Keratinocyte (primary cell): ENCODE results near the gene GAN. TPM values are rescaled to one million over a fixed set of nuclear protein-coding genes. Genes with fewer than 3 reads are reported as not detected.

Experiments
- DNase-seq: peaks from one replicate; pipeline ENCODE4 v3.0.0-alpha.2; 2011; ENCODE audit warnings: low read depth, missing footprints, low spot score
- FAIRE-seq: peaks from 2 replicates; lab custom pipeline; 2011; peaks lifted over from hg19 to GRCh38; lab: Jason Lieb, UNC
- H2AFZ ChIP-seq: 2 replicates; pipeline ENCODE4 v1.6.0; 2012; ENCODE audit warnings: low read length, control low read depth, inconsistent platforms; ENCODE audit not compliant: control insufficient read depth
- H3K27ac ChIP-seq: 2 replicates; pipeline ENCODE4 v1.5.1; 2011; ENCODE audit warnings: low read length; ENCODE audit not compliant: control insufficient read depth, insufficient read depth
- H3K27me3 ChIP-seq: 3 replicates; pipeline ENCODE4 v1.6.0; 2011; ENCODE audit warnings: low read length; ENCODE audit not compliant: control insufficient read depth, insufficient read depth; ENCODE audit errors: extremely low read depth
- H3K36me3 ChIP-seq, 2 experiments: 2 replicates in 1 of 2; 3 replicates in 1 of 2; pipeline ENCODE4 v1.5.1; 2011; ENCODE audit warnings: low read length in 2 of 2, mild to moderate bottlenecking in 1 of 2; ENCODE audit not compliant: control insufficient read depth in 2 of 2, insufficient read depth in 2 of 2; ENCODE audit errors: extremely low read depth in 1 of 2
- H3K4me1 ChIP-seq: 3 replicates; pipeline ENCODE4 v1.5.1; 2011; ENCODE audit warnings: low read length; ENCODE audit not compliant: control insufficient read depth, insufficient read depth; ENCODE audit errors: extremely low read depth
- H3K4me2 ChIP-seq: 3 replicates; pipeline ENCODE4 v1.6.0; 2011; ENCODE audit warnings: low read depth, low read length; ENCODE audit not compliant: control insufficient read depth, insufficient read depth; ENCODE audit errors: extremely low read depth
- H3K4me3 ChIP-seq, 3 experiments: fragments of 200-600 bp in 1 of 3; sonication (generic) in 1 of 3; 2 replicates in 2 of 3; 3 replicates in 1 of 3; pipeline ENCODE4 v1.5.1; 2011 to 2016; ENCODE audit warnings: low read length in 3 of 3, mild to moderate bottlenecking in 3 of 3, control low read depth in 2 of 3, inconsistent platforms in 1 of 3, low read depth in 1 of 3, mixed read lengths in 1 of 3, mixed run types in 1 of 3, moderate library complexity in 1 of 3; ENCODE audit not compliant: control insufficient read depth in 2 of 3, insufficient read depth in 2 of 3; ENCODE audit errors: extremely low read depth in 1 of 3
- H3K79me2 ChIP-seq: 2 replicates; pipeline ENCODE4 v1.6.0; 2012; ENCODE audit warnings: low read length; ENCODE audit not compliant: control insufficient read depth, insufficient read depth
- H3K9ac ChIP-seq: 3 replicates; pipeline ENCODE4 v1.6.0; 2011; ENCODE audit warnings: low read length; ENCODE audit not compliant: control insufficient read depth, insufficient read depth; ENCODE audit errors: extremely low read depth
- H3K9me1 ChIP-seq: 3 replicates; pipeline ENCODE4 v1.6.0; 2011; ENCODE audit warnings: low read length; ENCODE audit not compliant: control insufficient read depth, insufficient read depth; ENCODE audit errors: extremely low read depth
- H3K9me3 ChIP-seq: 2 replicates; pipeline ENCODE4 v1.5.1; 2012; ENCODE audit warnings: low read depth, low read length; ENCODE audit not compliant: control insufficient read depth
- H4K20me1 ChIP-seq: 3 replicates; pipeline ENCODE4 v1.6.0; 2011; ENCODE audit warnings: low read length; ENCODE audit not compliant: control insufficient read depth, insufficient read depth; ENCODE audit errors: extremely low read depth
- EZH2 ChIP-seq: IDR thresholded peaks from one replicate; pipeline ENCODE4 v1.6.1; 2012; ENCODE audit warnings: inconsistent platforms, mild to moderate bottlenecking, low read length, moderate library complexity
- dilution Hi-C: fragments of 300-500 bp; cut with MboI; formaldehyde crosslinking; loops from one replicate; pipeline ENCODE4 v1.7.0; 2020; ENCODE audit warnings: low sequenced_read_pairs; ENCODE audit not compliant: extremely low pct_ligation_motif_present
- polyA plus RNA-seq, 5 experiments: library from polyadenylated mRNA; depleted of rRNA in 3 of 5; stranded (reverse) in 3 of 5; stranded (forward) in 1 of 5; unstranded in 1 of 5; fragments of >200 nt; gene quantifications; 1 replicate in 1 of 5; 2 replicates in 3 of 5; 3 replicates in 1 of 5; pipeline versions ENCODE4 v1.2.1 to v1.2.3, GENCODE V29; 2011 to 2012; ENCODE audit warnings: missing spikeins in 2 of 5, low read depth in 1 of 5, low replicate concordance in 1 of 5
- TF ChIP-seq, protein P1 (sequence below), 3 experiments: IDR thresholded peaks in 1 of 3; conservative IDR thresholded peaks in 1 of 3; optimal IDR thresholded peaks in 1 of 3; 2 replicates in 2 of 3; 3 replicates in 1 of 3; pipeline versions ENCODE3 to v1.5.1; 2011; ENCODE audit warnings: low read length in 3 of 3, mild to moderate bottlenecking in 3 of 3, moderate library complexity in 2 of 3, control low read depth in 1 of 3, inconsistent platforms in 1 of 3; ENCODE audit not compliant: insufficient read depth in 2 of 3; ENCODE audit errors: extremely low read depth in 1 of 3

Gene GAN
- polyA plus RNA-seq, 1 donor (not counting 4 experiments of a cell fraction or from before 2014, with no cell fraction given): 6.5 TPM

- Histone ChIP-seq H3K4me3 (no peak overlapping the region), H3K4me1 (peaks cover 32% of the 10 kb centered on the region), H2AFZ (no peak overlapping the region)
Measured at GRCh38 chr16:81409016-81409556, 94.3 kb downstream of the GAN start.

GRCh38 chr16:81410643-81411293 lies 96.0 kb downstream of the GAN start:
- dilution Hi-C loops: no loop called here
- peaks cover 23% of the 10 kb centered on the region for H3K4me1 ChIP-seq
- no peak for FAIRE-seq
- H3K9me1 ChIP-seq: no peaks in the 10 kb centered on the region
- no peak for TF ChIP-seq EZH2
- H3K27me3 ChIP-seq: no peaks in the 10 kb centered on the region
- H2AFZ ChIP-seq: no peak overlapping the region
- no peak overlapping the region for H3K9ac ChIP-seq
- H3K4me2 ChIP-seq: no peak overlapping the region
- H4K20me1 ChIP-seq: no peaks in the 10 kb centered on the region
- no peaks in the 10 kb centered on the region for H3K36me3 ChIP-seq
- no peak overlapping the region for H3K27ac ChIP-seq
- H3K4me3 ChIP-seq: no peak overlapping the region
- no peaks in the 10 kb centered on the region for H3K9me3 ChIP-seq
- no peaks in the 10 kb centered on the region for H3K79me2 ChIP-seq
- DNase-seq: no peak

More at GRCh38 chr16:81409016-81409556, 94.3 kb downstream of the GAN start:
- Histone ChIP-seq H3K4me2 (no peak overlapping the region), H3K27ac (no peak overlapping the region), H3K9me1 (no peaks in the 10 kb centered on the region), H3K79me2 (no peaks in the 10 kb centered on the region), H4K20me1 (no peaks in the 10 kb centered on the region), H3K9ac (no peak overlapping the region), H3K27me3 (no peaks in the 10 kb centered on the region), H3K36me3 (no peaks in the 10 kb centered on the region), H3K9me3 (no peaks in the 10 kb centered on the region)
- dilution Hi-C loops: no loop called here
- DNase-seq (no peak), FAIRE-seq (no peak)
- TF ChIP-seq, protein P1, sequence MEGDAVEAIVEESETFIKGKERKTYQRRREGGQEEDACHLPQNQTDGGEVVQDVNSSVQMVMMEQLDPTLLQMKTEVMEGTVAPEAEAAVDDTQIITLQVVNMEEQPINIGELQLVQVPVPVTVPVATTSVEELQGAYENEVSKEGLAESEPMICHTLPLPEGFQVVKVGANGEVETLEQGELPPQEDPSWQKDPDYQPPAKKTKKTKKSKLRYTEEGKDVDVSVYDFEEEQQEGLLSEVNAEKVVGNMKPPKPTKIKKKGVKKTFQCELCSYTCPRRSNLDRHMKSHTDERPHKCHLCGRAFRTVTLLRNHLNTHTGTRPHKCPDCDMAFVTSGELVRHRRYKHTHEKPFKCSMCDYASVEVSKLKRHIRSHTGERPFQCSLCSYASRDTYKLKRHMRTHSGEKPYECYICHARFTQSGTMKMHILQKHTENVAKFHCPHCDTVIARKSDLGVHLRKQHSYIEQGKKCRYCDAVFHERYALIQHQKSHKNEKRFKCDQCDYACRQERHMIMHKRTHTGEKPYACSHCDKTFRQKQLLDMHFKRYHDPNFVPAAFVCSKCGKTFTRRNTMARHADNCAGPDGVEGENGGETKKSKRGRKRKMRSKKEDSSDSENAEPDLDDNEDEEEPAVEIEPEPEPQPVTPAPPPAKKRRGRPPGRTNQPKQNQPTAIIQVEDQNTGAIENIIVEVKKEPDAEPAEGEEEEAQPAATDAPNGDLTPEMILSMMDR (optimal IDR thresholded peaks at IDR 0.05 in 1 of 3, IDR thresholded peaks at IDR 0.05 in 1 of 3, conservative IDR thresholded peaks at IDR 0.05 in 1 of 3; ENCODE audit: extremely low read depth in 1 of 3, insufficient read depth in 2 of 3, low read length in 3 of 3): no peak
- no peak for TF ChIP-seq EZH2
